GM08714 (cell line): Measurements from ENCODE around the gene MED16.

Source experiments
- H3K4me3 ChIP-seq: fragments of 200-500 bp; sonication (Bioruptor generic); 2 replicates; pipeline ENCODE4 v1.5.1; 2014; ENCODE audit warnings: mild to moderate bottlenecking, low read length, inconsistent platforms
- ZNF274 ChIP-seq: IDR thresholded peaks from 2 replicates; pipeline ENCODE4 v1.6.1; 2012; ENCODE audit warnings: mild to moderate bottlenecking, low read depth, low read length

Gene MED16

DNA sequence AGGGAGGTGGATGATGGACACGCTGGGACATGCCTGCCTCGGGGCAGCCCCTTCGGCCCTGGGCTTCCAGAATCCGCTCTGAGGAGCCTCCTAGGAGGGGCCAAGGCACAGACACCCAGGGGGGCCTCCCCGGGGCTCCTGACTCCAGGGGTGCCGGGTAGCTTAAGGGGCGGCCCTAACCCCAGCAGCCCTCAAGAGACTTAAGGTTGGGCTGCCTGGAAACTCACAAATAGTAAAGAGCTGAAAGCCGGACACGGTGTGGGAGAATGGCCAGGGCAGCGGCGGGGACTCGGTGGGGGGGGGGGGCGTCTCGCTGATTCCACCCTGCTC lies 40.5 kb upstream of the MED16 start:
- no peak overlapping the region; the same call in 1 of the 2 replicates for H3K4me3 ChIP-seq
- no peak for TF ChIP-seq ZNF274

DNA sequence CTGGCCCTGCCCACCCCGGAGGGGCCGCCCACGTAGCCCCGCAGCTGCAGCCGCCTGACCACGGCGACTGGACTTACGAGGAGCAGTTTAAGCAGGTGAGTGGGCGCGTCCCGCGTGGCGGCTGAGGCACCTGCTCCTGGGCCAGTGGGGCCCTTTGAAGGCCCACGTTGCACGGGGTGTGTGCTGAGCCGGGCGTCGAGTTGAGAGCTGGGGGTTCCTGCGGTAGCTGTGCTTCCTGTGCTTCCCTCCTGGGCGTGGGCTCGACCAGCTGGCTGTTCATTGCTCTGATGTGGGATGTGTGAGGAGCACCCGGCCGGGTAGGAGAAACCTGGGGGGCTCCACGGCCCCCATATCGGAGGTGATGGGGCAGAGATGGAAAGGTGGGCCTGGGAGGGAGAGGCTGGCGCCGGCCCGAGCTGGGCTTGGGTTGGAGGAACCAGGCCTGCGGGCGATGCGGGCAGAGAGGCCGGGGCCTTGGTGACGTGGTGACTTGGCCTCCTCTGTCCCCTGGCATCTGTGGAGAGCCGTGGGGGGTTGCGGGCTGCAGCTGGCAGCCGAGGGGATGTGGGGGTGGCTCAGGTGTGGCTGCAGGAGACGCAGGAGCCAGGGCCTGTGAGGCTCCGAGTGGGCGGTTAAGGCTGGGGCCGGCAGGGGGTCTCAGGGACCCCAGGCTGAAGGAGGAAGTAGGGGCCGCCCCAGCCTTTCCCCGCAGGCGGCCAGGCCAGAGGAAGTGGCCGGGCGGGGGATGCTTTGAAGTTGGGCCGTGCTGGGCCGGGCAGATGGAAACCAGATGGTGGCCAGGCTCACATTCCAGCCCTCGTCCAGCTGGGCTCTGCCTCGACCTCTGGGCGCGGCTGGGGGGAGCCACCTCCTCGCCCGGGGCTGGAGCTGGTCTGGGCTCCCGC lies 39.9 kb upstream of the MED16 start:
- H3K4me3 ChIP-seq = peak overlapping the region; percentile 37; the same call in 1 of the 2 replicates
- TF ChIP-seq ZNF274 = no peak

DNA sequence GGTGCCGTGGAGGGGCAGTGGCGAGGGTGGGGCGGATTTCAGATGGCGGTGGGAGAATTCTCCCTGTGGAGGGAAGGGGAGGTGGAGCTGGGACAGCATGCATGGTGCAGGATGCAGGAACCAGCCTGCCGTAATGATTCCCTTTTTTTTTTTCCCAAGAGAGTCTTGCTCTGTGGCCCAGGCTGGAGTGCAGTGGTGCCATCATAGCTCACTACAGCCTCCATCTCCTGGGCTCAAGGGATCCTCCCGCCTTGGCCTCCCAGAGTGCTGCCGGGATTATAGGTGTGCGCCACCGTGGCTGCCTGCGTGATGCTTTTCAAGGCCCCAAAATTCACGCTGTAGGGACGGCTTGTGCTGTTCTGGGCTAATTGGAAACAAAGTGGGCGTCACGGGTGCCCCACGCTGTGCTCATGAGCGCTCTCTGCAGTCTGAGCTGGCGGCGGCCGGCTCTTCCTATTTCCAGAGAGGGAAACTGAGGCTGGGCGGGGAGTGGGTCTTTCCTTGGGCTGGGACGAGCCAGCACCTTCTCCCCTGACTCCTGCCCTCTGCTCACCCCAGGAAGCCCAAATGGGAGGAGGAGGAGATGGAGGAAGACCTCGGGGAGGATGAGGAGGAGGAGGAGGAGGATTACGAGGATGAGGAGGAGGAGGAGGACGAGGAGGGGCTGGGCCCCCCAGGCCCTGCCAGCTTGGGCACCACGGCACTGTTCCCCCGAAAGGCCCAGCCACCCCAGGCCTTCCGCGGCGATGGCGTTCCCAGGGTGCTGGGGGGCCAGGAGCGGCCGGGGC lies 39.1 kb upstream of the MED16 start:
- TF ChIP-seq ZNF274 = no peak
- peak overlapping the region; percentile 37; the same call in 1 of the 2 replicates for H3K4me3 ChIP-seq

- no peak overlapping the region for H3K4me3 ChIP-seq
- no peak for TF ChIP-seq ZNF274
These were observed 36.9 kb upstream of the MED16 start for GRCh38 chr19:929891-930258.

DNA sequence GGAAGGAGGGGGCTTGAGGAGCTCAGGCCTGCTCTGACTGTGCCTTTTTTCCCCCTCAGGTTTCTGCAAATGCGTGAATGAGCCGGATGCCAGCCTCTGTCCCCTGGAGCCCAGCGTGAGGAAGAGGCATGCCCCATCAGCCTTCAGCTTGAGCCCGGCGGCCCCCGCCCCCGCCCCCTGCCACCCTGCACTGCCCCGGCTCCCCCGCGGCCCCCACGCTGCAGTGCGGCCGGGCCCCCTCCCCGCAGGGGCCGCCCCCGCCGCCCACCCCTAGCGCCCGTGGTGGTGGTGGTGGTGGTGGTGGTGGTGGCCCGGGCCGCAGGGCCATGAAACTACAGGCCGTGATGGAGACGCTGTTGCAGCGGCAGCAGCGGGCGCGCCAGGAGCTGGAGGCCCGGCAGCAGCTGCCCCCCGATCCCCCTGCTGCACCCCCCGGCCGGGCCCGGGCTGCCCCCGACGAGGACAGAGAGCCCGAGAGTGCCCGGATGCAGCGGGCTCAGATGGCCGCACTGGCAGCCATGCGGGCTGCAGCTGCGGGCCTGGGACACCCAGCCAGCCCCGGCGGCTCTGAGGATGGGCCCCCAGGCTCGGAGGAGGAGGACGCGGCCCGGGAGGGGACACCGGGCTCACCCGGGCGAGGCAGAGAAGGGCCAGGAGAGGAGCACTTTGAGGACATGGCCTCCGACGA lies 36.4 kb upstream of the MED16 start:
- no peak overlapping the region for H3K4me3 ChIP-seq
- TF ChIP-seq ZNF274 = no peak

- TF ChIP-seq ZNF274 = no peak
- H3K4me3 ChIP-seq = no peak overlapping the region
These were observed 35.6 kb upstream of the MED16 start for GRCh38 chr19:928471-929202.

DNA sequence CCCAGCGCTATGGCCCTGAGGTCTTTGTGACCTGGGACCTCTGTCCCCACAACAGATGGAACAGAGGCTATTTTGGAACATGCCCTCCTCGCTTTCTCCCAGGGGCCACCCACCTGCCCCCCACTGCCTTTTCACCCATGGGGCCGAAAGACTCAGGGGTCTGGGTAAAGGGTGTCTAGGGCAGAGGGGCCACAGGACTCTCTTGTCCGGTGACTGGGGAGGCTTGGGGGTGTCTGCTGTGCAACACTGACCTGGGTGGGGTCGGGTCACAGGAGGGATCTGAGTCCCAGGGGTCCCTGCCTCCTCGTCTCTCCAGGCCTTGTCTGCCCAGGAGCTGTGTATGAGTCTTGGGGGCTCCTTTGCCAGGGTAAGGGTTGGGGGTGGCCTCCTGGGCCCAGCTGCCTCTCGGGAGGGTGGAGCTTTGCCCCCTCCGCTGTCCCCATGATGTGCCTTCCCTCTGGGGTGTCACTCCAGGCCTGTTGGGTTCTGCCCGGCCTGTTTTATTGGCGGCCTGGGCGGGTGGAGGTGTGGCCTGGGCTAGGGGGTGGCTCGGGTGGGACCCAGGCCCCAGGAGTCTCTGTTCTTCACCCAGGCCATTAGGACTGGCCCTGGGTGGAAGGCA lies 34.9 kb upstream of the MED16 start:
- H3K4me3 ChIP-seq = no peak overlapping the region; the same call in 1 of the 2 replicates

DNA sequence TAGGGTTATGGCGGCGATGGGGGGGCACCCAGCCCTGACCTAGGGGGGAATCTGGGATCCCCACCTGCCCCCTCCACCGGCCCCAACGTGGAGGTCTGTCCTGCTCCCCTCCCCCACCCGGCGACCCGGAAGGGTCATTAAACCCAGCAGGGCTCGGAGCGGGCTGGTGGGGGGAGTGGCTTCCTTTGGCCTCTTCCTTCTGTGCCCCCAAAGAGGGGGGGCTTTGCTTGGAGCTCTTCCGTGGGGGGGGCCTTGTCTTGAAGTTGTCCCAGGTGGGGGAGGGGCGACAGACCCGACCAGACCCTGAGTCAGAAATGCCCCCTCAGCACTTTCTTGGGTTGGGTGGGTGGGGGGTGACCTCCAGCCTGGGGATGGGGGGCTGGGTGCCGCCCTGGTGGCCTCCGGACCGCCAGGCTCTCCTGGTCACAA lies 34.4 kb upstream of the MED16 start:
- TF ChIP-seq ZNF274 = no peak
- peak overlapping the region; percentile 90 for H3K4me3 ChIP-seq

More for the DNA sequence above, 34.9 kb upstream of the MED16 start:
- TF ChIP-seq ZNF274 = no peak

GRCh38 chr19:926589-927350 lies 33.8 kb upstream of the MED16 start:
- peak overlapping the region; percentile 90 for H3K4me3 ChIP-seq
- no peak for TF ChIP-seq ZNF274

DNA sequence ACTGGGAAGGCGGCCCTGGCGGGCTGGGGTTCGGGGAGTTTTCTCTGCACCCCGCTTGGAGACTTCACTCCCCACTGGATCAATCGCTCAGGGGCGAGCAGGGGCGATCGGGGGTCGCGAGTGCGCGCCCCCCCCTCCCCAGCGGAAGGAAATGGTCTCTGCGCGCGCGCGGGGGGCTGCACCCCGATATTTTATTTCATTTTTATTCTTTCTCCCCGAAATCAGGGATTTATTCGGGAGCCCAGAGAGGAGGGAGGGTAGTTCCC lies 33.3 kb upstream of the MED16 start:
- peak overlapping the region; percentile 90 for H3K4me3 ChIP-seq
- TF ChIP-seq ZNF274 = no peak

- TF ChIP-seq ZNF274 = no peak
- H3K4me3 ChIP-seq = peak within 1 kb of the TSS; percentile 90
These were observed 32.7 kb upstream of the MED16 start, which contains the start of gene ARID3A for GRCh38 chr19:925526-926322. Gene ARID3A (plus strand): TSS chr19:926035. CDS start chr19:929529, 3,494 bp downstream.

GRCh38 chr19:925087-925525 lies 32.1 kb upstream of the MED16 start:
- no peak for TF ChIP-seq ZNF274

More at GRCh38 chr19:925087-925525, 32.1 kb upstream of the MED16 start:
- peak overlapping the region; percentile 90; the same call in 1 of the 2 replicates for H3K4me3 ChIP-seq
